NCI-H2196 treated with DMSO at 0.1 percent for 48 hours (cell line): Measurements from ENCODE around the gene PAQR5.

ENCODE experiments used
- DNase-seq: peaks from one replicate; lab custom pipeline; 2025; ENCODE audit not compliant: unreplicated experiment; lab: John Stamatoyannopoulos, UW

Gene PAQR5

DNA sequence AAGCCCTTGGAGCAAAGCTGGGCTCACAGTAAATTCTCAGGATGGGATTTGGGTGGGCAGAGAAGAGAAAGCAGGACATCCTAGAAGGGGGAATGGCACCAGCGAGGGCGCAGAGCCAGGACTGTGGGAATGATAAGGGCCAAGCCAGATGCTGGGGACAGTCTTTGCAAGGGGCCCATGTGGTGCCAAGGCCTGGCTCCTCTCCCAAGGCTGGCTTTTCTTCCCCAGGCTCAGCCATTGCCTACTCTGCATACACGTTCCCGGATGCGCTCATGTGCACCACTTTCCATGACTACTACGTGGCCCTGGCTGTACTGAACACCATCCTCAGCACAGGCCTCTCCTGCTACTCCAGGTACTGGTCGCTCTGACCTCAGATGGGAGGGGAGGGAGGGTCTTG is 90.7 kb downstream of the PAQR5 start:
- no peak for DNase-seq

DNA sequence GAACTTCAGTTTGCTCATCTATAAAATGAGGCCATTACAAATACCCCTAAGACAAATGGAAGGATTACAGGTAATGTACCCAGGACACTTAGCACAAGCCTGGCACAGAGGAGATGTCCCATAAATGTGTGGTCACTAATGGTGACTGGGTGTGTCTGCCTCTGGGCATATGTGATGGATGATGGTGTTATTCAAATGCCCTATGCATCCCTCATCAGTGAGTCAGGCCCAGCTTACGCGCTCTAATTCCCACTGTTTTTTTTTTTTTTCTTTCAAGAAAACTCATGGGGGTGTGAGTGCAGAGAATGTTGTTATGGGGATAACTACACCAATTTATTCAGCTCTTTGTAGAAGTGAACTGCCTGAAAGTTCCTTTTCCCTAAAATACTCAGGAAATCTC is 91.9 kb downstream of the PAQR5 start:
- no peak for DNase-seq

DNA sequence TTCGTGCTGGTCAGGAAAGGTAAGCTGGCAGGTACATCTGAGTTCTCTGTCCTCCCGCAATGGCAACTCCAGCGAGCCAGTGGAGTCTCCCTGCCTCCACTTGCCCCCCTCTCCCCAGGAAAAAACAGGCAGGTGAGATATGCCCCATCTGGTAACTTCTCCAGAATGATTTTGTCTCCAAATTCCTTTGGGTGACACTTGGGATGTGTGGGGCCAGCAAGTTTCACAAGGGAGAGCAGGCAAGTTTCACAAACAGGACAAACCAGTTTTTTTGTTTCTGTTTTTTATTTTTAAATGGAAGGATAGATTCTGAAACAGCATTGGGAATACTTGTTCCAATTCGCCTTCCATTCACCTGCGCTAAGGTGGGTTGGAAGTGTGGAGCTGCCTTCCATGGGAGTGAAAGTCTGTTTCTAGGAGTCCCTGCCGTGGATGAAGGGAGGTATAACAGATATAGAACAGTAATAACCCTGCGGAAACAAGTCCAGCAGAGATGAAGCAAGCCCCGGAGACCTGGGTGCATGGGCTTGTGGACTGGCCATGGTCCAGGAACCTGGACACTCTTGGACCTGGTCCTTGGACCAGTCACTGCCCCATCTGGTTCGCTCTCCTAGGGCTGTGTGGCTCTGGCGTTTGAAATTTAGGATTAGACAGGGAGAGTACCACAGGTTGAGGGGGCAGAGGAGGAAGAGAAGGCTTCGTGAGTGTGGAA is 92.5 kb downstream of the PAQR5 start:
- DNase-seq = no peak

DNA sequence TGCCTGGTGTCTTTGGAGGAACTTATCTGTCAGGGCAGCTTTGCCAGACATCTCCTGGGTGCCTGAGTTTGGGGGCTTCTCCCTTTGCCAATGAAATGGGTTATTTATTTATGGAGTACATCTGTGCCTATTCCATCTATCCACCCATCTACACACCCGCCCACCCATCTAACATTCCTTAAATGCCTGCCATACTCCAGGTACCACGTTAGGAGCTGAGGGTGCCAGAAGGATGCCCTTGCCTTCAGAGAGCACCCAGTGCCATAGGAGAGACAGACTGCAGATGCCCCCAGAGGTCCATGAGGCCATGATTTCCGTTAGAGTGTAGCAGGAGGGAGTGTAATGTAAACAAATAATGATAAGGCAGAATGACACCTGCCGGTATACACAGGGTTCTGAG is 93.6 kb downstream of the PAQR5 start:
- no peak for DNase-seq

DNA sequence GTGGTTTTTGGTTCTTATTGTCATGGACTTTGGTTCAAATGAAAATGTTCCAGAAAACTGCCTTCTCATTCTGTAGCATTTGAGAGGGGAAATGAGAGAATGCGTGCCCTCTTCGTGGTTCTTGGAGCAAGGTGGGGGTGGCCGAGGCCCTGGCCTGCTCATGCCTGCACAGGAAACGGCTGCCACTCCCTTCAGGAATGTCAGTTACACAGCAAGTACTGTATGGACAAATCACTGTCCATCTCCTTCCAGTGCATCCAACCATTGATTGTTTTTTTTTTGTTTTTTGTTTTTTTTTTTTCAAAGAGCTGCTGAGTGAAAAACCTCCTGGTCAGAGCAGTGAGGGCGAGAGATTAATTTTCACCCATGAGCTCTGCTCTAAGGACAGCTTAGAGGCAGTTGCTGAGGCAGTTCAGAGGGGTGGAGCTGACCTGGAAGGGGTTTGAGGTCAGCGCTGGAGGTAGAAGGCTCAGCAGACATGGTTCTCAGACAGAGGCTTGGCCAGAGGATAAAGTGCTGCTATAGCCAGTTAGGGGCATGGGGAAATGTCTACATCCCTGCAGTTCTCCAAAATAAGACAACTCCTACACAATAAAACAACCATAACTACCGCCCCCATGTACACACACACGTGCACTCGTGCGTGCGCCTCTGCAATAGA is 95.2 kb downstream of the PAQR5 start:
- DNase-seq = no peak

DNA sequence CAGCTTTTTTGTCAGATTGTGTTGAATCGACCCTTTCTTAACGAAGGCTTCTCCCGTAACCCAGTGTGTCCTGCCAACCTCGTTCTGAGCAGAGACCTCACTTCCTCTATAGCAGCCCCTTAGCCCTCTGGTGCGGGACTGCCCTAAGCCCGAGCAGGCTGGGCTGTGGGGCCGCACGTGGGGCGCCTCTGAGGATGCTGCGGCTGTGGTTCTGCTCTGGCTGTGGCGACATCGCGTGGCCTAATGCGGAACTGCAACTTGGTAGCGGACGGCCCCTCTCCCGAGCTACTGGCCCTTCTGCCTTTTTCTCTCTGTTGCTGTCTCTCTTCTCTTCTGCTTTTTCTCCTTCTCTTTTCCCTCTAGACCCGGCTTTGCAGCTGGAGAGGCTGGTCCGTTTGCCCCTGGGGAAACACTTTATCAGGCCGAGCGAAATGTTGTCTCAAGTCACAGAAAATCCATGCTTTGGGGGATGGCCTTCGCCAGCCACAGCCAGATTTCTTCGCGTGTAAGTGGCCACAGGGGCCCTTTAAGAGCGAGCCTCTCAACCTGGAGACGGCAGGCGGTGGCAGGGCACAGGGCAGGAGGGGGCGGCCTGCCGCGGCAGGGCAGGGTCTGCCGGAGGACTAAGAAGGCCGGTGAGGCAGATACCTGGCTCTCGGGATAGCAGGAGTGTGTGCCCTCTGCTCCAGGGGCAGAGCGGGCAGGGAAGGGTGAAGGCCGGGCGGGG is 96.0 kb downstream of the PAQR5 start:
- no peak for DNase-seq

DNA sequence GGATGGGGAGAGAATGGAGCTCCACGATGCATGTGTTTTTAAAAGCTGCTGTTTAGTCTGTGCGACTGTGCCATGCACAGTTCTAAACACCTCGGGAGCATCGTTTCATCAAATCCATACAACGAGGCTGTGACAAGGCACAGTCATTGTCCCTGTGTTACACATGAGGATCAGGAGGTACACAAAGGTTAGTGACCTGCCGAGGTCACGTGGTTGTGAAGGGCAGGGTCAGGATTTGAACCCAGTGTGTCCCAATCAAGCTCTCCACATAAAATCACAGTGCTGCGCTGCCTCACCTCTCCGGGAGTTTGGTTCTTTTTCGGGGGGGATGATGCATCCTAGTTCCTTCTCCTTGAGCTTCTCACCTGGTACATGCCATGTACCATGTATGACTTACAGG is 96.7 kb downstream of the PAQR5 start:
- DNase-seq = no peak

DNA sequence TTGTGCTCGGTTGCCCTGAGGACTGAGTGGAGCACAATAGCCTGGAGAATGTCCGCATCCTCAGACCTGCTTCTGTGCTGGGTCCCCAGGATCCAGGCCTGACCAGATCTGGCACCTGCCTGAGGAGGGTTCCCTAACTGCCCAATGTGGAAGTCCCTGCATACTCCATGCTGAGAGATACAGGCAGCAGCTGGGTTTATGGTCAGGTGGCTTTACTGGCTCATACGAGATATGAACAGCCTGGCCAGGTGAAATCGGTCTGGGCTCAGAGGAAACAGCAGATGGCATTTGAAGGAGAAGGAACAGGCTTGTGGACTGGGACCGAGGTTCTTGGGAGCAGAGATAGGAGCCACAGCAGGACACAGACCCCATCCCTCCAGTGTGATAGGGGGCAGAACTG is 97.3 kb downstream of the PAQR5 start:
- DNase-seq = no peak

DNA sequence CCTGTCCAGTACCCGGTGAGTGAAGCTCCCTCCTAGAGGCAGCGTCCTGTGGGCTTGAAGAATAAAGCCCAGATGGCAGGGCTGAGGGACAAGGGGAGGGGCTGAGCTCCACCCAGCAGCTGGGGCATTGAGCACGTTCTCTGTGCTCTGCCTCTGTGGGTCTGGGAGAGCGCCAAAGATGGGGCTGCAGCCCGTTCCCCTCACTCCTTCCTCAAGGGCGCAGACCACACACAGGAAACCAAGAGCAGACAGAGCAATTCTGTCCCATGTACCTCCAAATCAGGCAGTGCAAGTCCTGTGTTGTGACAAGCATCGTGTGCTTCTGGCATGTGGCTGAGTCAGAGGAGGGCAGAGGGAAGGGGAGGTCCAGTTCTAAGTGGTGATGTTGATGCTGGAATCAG is 99.8 kb downstream of the PAQR5 start:
- DNase-seq = no peak

DNA sequence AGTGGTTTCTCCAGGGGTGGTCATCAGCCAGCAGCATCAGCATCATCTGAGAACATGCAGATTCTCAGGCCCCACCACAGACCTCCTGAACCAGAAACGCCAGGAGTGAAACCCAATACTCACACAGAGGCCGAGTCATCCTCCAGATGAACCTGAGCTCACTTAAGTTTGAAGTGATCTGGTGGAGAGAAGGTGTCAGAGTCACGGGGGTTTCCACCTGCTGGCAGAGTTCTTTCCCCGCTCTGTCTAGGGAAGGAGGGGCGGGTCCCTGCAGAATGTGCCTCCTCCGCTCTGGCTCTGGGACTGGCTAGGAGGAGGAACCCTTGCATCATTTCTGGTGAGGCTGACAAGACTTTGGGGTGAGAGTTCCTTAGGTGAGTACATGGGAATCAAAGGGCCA is 102.1 kb downstream of the PAQR5 start:
- no peak for DNase-seq

DNA sequence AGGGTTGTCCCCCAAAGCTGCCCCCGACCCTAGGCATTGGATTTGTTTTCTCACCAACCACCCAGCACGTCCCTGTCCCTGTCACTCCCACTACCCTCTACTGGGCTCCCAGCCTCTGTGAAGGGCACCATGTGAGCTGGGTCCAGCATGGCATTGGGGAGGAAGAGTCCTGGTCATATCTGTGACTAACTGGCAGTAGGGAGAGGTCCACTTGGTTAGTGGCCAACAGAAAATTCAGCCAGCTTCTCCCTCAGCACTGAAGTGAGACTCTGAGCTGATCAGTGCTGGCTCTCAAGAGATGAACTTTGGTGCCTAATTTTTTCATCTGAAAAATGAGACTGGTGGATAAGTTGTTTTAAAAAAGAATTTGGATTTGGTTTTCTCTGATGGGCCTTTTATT is 104.1 kb downstream of the PAQR5 start:
- no peak for DNase-seq

DNA sequence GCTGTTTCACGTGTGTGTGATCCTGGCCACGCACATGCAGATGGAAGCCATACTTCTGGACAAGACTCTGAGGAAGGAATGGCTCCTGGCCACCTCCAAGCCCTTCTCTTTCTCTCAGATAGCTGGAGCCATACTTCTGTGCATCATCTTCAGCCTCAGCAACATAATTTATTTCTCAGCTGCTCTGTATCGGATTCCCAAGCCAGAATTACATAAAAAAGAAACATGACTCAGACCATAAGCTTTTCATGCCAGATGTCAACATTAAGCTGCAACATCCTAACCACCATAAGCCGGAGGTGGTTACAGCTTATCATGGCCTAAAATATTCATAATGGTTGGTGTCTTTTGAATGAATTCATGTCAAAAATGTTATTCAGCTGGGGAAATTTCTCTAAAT is 104.9 kb downstream of the PAQR5 start:
- no peak for DNase-seq

DNA sequence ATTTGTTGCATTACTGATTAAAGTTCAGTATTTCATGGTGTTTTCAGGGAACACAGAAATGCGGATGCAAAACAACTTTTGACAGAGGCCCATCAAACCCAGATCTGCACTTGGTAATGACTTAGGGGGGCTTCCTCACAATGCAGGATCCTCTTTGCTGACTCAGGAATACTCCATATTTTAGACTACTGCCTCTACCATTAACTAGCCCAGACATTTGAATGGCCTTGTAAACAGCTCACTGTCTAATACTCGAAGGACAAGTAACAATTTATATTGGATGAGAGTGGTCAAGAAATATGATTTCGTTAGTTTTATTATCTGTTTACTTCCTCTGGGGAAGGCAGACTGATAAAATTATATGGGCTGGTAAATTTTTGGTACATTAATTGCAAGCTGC is 106.4 kb downstream of the PAQR5 start:
- DNase-seq = no peak

DNA sequence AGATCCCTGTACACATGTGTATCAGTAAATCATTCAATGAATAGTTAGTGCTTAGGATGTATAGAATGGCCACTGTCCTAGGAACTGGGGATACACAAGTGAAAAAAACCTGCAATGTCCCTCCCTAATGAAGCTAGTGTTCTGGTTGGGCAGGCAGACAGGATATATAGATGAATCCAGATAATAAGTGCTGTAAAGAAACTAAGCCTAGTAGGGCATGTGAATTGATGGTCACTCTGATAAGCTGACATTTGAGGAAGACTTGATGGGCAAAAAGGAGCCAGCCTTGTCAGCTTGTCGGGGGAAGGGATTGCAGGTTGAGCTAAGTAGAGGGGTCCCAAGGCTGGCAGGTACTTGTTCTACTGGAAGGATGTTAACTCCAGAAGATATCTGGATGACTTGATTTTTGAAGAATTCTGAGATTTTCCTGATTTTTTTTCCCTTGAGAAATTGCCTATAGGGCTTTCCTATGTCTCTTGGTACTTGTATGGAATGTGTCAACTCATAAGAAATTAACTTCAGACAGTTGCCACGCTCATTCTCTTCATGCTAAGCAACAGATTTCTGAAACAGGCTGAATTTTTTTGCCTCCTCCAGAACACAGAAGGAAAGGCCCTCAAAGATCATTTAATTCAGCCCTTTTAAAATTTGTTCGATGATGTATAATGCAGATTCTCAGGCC is 109.1 kb downstream of the PAQR5 start:
- no peak for DNase-seq

DNA sequence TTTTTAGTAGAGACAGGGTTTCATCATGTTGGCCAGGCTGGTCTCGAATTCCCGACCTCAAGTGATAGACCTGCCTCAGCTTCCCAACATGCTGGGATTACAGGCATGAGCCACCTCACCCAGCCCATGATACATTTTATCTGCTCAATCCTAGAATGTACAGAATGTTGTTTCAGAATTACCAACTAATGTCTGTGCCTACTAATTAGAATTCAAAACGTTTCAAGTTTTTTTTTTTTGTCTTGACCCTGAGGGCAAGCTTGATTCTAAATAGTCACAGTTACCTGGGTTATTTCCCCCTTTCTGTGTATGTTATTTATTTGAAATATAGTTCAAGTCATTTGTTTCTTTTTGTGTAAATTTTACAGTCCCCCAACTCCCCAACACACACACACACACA is 110.1 kb downstream of the PAQR5 start:
- DNase-seq = no peak

DNA sequence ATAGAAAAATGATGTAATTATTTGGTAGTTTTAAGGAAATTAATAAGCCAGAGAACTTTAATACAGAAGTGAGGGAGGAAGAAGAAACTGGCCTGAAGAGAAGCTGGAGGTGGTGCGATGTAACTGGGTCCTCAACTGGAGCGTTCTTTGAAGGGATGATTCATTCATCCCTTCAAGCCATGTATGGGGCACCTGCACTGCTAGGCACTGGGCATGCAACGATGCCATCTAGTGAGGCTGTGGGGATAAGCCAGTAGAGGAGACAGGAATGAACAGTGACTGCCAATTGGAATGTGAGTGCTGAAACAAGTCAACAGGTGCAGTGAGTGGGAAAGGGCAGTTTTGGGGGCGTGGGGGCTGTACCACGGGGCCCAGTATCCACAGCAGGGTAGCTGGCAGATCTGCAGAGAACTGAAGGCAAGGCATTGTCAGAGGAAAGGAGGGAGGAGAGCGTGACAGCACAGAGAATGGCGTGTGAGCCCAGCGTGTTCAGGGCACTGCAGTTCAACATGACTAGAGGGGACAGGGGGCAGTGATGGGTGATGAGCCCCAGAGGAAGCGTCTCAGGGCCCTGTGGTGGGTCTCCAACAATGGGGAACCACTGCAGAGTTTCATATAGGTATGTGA is 111.6 kb downstream of the PAQR5 start:
- peak; percentile 30 for DNase-seq

DNA sequence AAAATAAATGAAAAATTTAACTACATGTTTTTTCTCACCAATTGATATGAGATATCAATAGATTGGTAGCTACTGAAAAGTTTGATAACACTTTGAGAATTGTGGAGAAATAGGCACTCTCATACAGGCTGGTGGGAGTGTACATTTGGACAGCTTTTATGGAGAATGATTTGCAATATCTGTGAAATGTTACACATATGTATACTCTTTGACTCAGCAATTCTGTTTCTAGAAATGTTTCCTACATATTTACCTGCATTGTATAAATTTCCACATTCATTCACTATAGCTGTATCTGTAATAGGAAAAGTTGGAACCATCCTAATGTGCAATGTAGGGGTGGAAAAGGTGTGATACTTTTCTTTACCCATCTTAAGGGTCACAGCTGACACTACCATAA is 113.6 kb downstream of the PAQR5 start:
- no peak for DNase-seq

DNA sequence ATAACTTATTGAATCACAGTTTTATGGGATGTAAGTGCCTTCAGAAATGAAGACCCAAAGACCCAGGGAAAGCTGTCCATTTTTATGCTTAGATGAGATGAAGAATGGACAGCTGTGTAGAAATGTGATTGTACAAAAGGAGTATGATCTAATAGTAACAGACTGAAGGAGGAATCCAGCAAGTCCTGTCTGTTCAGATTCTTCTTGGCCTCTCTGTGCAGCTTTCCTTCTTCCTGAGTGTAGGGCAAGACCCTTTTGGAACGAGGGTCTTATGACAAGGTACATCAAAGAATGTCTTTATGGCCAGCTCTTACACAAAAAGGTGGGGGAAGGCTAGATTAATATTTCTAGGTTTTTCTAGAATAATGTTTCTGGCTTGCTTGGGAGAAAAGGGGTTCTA is 114.0 kb downstream of the PAQR5 start:
- no peak for DNase-seq

DNA sequence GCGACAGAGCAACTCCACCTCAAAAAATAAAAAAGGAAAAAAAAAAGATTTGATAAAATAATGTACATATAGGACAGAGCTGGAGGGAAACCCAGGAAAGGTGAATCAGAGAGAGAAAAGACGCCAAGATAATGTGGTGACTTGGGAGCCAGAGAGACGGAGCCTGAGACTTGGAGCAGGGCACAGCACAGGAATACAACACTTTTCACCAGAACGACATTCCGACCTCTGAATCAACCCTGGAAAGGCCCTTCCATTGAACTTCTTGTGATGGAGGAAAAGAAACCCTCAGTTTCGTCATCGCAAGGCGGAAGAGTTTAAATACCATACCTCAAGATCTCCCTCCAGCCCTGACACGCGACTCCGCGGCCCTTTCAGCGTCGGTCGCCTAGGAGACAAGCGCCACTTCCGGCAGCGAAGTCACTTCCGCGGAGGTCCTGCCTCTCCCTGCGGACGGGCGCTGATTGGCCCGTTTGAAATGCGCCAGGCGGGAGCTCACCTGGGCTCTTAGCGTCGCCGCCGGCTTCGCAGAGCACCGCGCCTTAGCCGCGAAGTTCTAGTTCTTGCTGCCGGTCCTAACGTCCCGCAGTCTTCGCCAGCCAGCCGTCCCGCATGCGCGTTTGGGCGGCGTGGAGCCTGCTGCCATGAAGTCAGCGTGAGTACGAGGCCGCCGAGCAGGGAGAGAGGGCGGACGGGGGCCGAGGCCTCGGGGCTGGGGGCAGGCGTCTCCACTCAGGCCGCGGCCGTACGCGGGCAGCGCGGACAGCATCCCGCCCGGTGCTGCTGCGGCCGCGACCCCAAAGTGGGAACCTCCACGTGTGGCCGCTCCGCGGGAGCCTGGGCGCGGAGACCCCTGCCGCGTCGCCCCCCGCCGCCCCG is 115.3 kb downstream of the PAQR5 start, which contains the start of gene KIF23:
Gene KIF23 (plus strand): TSS at position 528 of the 879 bp plus-strand sequence. CDS start 117 bp downstream, at position 645.
- peak; percentile 79 for DNase-seq

DNA sequence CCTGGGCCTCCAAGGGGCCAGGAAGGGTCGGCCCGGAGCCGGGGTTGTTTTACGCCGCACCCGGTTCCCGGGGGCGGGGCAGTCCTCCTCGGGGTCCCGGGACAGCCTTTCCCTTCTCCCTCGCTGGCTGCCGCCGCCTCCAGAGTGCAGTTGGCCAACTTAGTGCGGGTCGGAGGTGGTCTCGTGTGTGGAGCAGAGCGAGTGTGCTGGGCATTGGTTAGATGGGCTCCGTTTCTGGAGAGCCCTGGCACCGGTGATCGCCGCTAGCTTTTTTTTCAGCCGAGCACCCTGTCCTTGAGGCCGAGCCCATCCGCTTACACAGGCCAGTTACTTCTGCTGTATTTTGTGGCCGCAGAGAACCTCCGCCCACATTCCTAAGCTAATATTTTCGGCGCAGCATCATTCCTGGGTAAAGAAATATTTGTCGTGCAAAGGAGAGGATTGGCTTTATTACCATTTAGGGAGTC is 116.0 kb downstream of the PAQR5 start:
- DNase-seq = no peak
